ENCODE data around the gene RABL3.
"Not testable (repeated sequence)": the region's sequence is repeated elsewhere in the genome, so short reads cannot be mapped to it uniquely, and the experiment has no call there.

The RABL3 gene

GRCh38 chr3:120766576-120766975 lies 24.3 kb upstream of the RABL3 start:
- Histone ChIP-seq H3K27ac (no peak overlapping the region), H3K36me3 (peaks cover 10% of the 10 kb centered on the region), H3K27me3 (ENCODE audit: insufficient read depth, low read depth, severe bottlenecking) (no peaks in the 10 kb centered on the region), H3K4me3 (ENCODE audit: low read depth, low read length) (no peak overlapping the region), H3K9me3 (ENCODE audit: severe bottlenecking) (no peaks in the 10 kb centered on the region)
- DNase-seq = no peak
- TF ChIP-seq CTCF (IDR thresholded peaks at IDR 0.05; ENCODE audit: low read depth, low read length) = no peak

GRCh38 chr3:120765830-120766493 lies 23.6 kb upstream of the RABL3 start:
- DNase-seq = no peak
- peaks cover 3% of the 10 kb centered on the region for H3K36me3 ChIP-seq
- H3K4me3 ChIP-seq (ENCODE audit: low read depth, low read length) = no peak overlapping the region
- H3K9me3 ChIP-seq (ENCODE audit: severe bottlenecking) = no peaks in the 10 kb centered on the region
- no peak for TF ChIP-seq CTCF (IDR thresholded peaks at IDR 0.05; ENCODE audit: low read depth, low read length)
- H3K27me3 ChIP-seq (ENCODE audit: insufficient read depth, low read depth, severe bottlenecking) = no peaks in the 10 kb centered on the region
- no peak overlapping the region for H3K27ac ChIP-seq

GRCh38 chr3:120764206-120764605 lies 21.9 kb upstream of the RABL3 start:
- H3K27me3 ChIP-seq (ENCODE audit: insufficient read depth, low read depth, severe bottlenecking) = no peaks in the 10 kb centered on the region
- H3K9me3 ChIP-seq (ENCODE audit: severe bottlenecking) = no peaks in the 10 kb centered on the region
- H3K4me3 ChIP-seq (ENCODE audit: low read depth, low read length) = no peak overlapping the region
- no peak overlapping the region for H3K27ac ChIP-seq
- no peaks in the 10 kb centered on the region for H3K36me3 ChIP-seq
- TF ChIP-seq CTCF (IDR thresholded peaks at IDR 0.05; ENCODE audit: low read depth, low read length) = no peak
- DNase-seq = no peak

- H3K36me3 ChIP-seq = no peaks in the 10 kb centered on the region
- no peak for DNase-seq
- no peak for TF ChIP-seq CTCF (IDR thresholded peaks at IDR 0.05; ENCODE audit: low read depth, low read length)
- H3K9me3 ChIP-seq (ENCODE audit: severe bottlenecking) = peaks cover 1% of the 10 kb centered on the region
- no peak overlapping the region for H3K27ac ChIP-seq
- no peak overlapping the region for H3K4me3 ChIP-seq (ENCODE audit: low read depth, low read length)
- no peaks in the 10 kb centered on the region for H3K27me3 ChIP-seq (ENCODE audit: insufficient read depth, low read depth, severe bottlenecking)
Observed at GRCh38 chr3:120763601-120764000, 21.3 kb upstream of the RABL3 start.

- no peak for TF ChIP-seq CTCF (IDR thresholded peaks at IDR 0.05; ENCODE audit: low read depth, low read length)
- Histone ChIP-seq H3K27ac (no peak overlapping the region), H3K36me3 (no peaks in the 10 kb centered on the region), H3K9me3 (ENCODE audit: severe bottlenecking) (peaks cover 3% of the 10 kb centered on the region), H3K27me3 (ENCODE audit: insufficient read depth, low read depth, severe bottlenecking) (no peaks in the 10 kb centered on the region), H3K4me3 (ENCODE audit: low read depth, low read length) (no peak overlapping the region)
- no peak for DNase-seq
Observed at GRCh38 chr3:120762615-120763014, 20.3 kb upstream of the RABL3 start.

GRCh38 chr3:120758551-120758950 lies 16.2 kb upstream of the RABL3 start:
- not testable (repeated sequence) for H3K9me3 ChIP-seq (ENCODE audit: severe bottlenecking); H3K4me3 ChIP-seq (ENCODE audit: low read depth, low read length); H3K36me3 ChIP-seq; H3K27ac ChIP-seq; DNase-seq; H3K27me3 ChIP-seq (ENCODE audit: insufficient read depth, low read depth, severe bottlenecking)

Data from WERI-Rb-1 (cell line).